Small intestine (tissue), 7 donors: ENCODE results near the gene PLXNC1. TPM values are rescaled to one million over a fixed set of nuclear protein-coding genes. Genes with fewer than 3 reads are reported as not detected.

Experiments
- DNase-seq, 2 donors: peaks; one replicate each; pipeline versions ENCODE4 v3.0.0 to v3.0.0-alpha.2; 2013
- FAIRE-seq: peaks from 2 replicates; lab custom pipeline; 2012; peaks lifted over from hg19 to GRCh38; lab: Jason Lieb, UNC
- H3K27ac ChIP-seq, 3 donors: one replicate each; pipeline ENCODE4 v1.5.1; 2013; ENCODE audit warnings: low read length in 2 of 3, mild to moderate bottlenecking in 2 of 3, control low read depth in 1 of 3, inconsistent platforms in 1 of 3, low read depth in 1 of 3, moderate library complexity in 1 of 3
- H3K27me3 ChIP-seq, 3 donors: one replicate each; pipeline ENCODE4 v1.6.1; 2013; ENCODE audit warnings: low read length in 3 of 3, inconsistent platforms in 1 of 3; ENCODE audit not compliant: control insufficient read depth in 3 of 3, insufficient read depth in 3 of 3
- H3K36me3 ChIP-seq, 3 donors: one replicate each; pipeline ENCODE4 v1.6.1; 2013; ENCODE audit warnings: low read length in 3 of 3, inconsistent platforms in 1 of 3, low read depth in 1 of 3, mild to moderate bottlenecking in 1 of 3, moderate library complexity in 1 of 3; ENCODE audit not compliant: control insufficient read depth in 3 of 3, insufficient read depth in 2 of 3
- H3K4me1 ChIP-seq, 3 donors: one replicate each; pipeline ENCODE4 v1.6.1; 2013; ENCODE audit warnings: low read length in 2 of 3, inconsistent platforms in 1 of 3, low read depth in 1 of 3, mild to moderate bottlenecking in 1 of 3, moderate library complexity in 1 of 3; ENCODE audit not compliant: control insufficient read depth in 3 of 3, insufficient read depth in 2 of 3
- H3K4me3 ChIP-seq, 3 donors: one replicate each; pipeline ENCODE4 v1.5.1; 2013; ENCODE audit warnings: low read length in 3 of 3, control low read depth in 1 of 3, inconsistent platforms in 1 of 3, low read depth in 1 of 3, mild to moderate bottlenecking in 1 of 3, moderate library complexity in 1 of 3
- H3K9me3 ChIP-seq, 2 donors: one replicate each; pipeline ENCODE4 v1.6.1; 2013; ENCODE audit warnings: low read depth in 1 of 2, low read length in 1 of 2; ENCODE audit not compliant: control insufficient read depth in 2 of 2, insufficient read depth in 1 of 2
- WGBS, 3 donors: extraction: QIAGEN DNeasy Blood & Tissue Kit; methylation state at CpG; one replicate each; pipeline ENCODE4 v1.1.7; 2013; 5-methylcytosine and 5-hydroxymethylcytosine counted together
- polyA plus RNA-seq, 4 donors: library from polyadenylated mRNA; stranded (reverse) in 3 of 4; unstranded in 1 of 4; fragments of 200-250 nt in 3 of 4; fragments of 120-200 nt in 1 of 4; gene quantifications; one replicate each; pipeline versions ENCODE4 v1.2.1 to v1.2.3, GENCODE V29; 2013
- donor health status: healthy with polysubstance abuse.
- donor health status: control.
- donor health status: control.
- donor health status: Bipolar disorder and iron deficiency.
- donor health status: healthy.

Gene PLXNC1
- polyA plus RNA-seq, 4 donors = 0.22 to 20.5 (median 1.2) TPM

GRCh38 chr12:94223842-94224241 is 75.5 kb downstream of the PLXNC1 start:
- H3K27me3 ChIP-seq = no peaks in the 10 kb centered on the region
- FAIRE-seq (no peak), DNase-seq (no peak)
- H3K27ac ChIP-seq = no peak overlapping the region
- peaks cover 0 to 32% (median 0%) of the 10 kb centered on the region in 3 donors for H3K36me3 ChIP-seq
- no peaks in the 10 kb centered on the region for H3K4me1 ChIP-seq
- 89 to 90% (median 90%) methylated on average over 7 of the region's 7 CpGs for WGBS, 3 donors
- no peak overlapping the region for H3K4me3 ChIP-seq
- no peaks in the 10 kb centered on the region for H3K9me3 ChIP-seq

GRCh38 chr12:94225506-94225905 is 77.1 kb downstream of the PLXNC1 start:
- Histone ChIP-seq H3K27me3 (no peaks in the 10 kb centered on the region), H3K9me3 (no peaks in the 10 kb centered on the region), H3K4me1 (no peaks in the 10 kb centered on the region), H3K4me3 (no peak overlapping the region), H3K27ac (no peak overlapping the region), H3K36me3 (peaks cover 0 to 29% (median 0%) of the 10 kb centered on the region in 3 donors)
- FAIRE-seq (no peak), DNase-seq (no peak)
- WGBS, 3 donors = 95 to 96% (median 95%) methylated on average over 9 of the region's 9 CpGs

- Histone ChIP-seq H3K4me3 (no peak overlapping the region), H3K9me3 (no peaks in the 10 kb centered on the region), H3K36me3 (peaks cover 0 to 25% (median 0%) of the 10 kb centered on the region in 3 donors), H3K4me1 (no peaks in the 10 kb centered on the region), H3K27me3 (no peaks in the 10 kb centered on the region), H3K27ac (no peak overlapping the region)
- FAIRE-seq (no peak), DNase-seq (no peak)
- 75 to 87% (median 80%) methylated on average over 5 of the region's 5 CpGs for WGBS, 3 donors
These were observed 77.7 kb downstream of the PLXNC1 start for GRCh38 chr12:94225947-94226630.

GRCh38 chr12:94227066-94227465 is 78.7 kb downstream of the PLXNC1 start:
- Histone ChIP-seq H3K27ac (no peak overlapping the region), H3K4me3 (no peak overlapping the region), H3K4me1 (no peaks in the 10 kb centered on the region), H3K9me3 (no peaks in the 10 kb centered on the region), H3K27me3 (no peaks in the 10 kb centered on the region), H3K36me3 (peaks cover 0 to 25% (median 0%) of the 10 kb centered on the region in 3 donors)
- 90 to 94% (median 93%) methylated on average over 2 of the region's 2 CpGs for WGBS, 3 donors
- no peak for DNase-seq
- no peak for FAIRE-seq

GRCh38 chr12:94228488-94228907 is 80.1 kb downstream of the PLXNC1 start:
- H3K36me3 ChIP-seq = peaks cover 0 to 30% (median 0%) of the 10 kb centered on the region in 3 donors
- FAIRE-seq (no peak), DNase-seq (no peak)
- no peaks in the 10 kb centered on the region for H3K9me3 ChIP-seq
- no peaks in the 10 kb centered on the region for H3K4me1 ChIP-seq
- WGBS, 3 donors = 87 to 90% (median 88%) methylated on average over 8 of the region's 8 CpGs
- no peak overlapping the region for H3K4me3 ChIP-seq
- H3K27ac ChIP-seq = no peak overlapping the region
- no peaks in the 10 kb centered on the region for H3K27me3 ChIP-seq

DNA sequence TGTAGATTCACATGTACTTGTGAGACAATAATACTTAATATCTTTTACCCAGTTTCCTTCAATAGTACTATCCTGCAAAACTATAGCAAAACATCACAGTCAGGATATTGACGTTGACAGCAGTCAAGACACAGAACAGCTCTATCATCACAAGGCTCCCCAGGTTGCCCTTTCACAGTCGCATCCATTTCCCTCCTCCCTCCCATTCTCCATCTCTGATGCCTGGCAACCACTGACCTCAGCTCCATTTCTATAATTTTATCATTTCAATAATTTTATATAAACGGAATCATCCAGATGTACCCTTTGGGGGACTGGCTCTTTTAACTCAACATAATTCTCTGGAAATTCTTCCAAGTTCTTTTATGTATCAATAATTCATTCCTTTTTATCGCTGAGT is 81.5 kb downstream of the PLXNC1 start:
- Histone ChIP-seq H3K27me3 (no peaks in the 10 kb centered on the region), H3K9me3 (no peaks in the 10 kb centered on the region), H3K4me3 (no peak overlapping the region), H3K4me1 (no peaks in the 10 kb centered on the region), H3K36me3 (peaks cover 0 to 20% (median 0%) of the 10 kb centered on the region in 3 donors), H3K27ac (no peak overlapping the region)
- FAIRE-seq (no peak), DNase-seq (no peak)
- WGBS, 3 donors = 80 to 89% (median 88%) methylated on average over 4 of the region's 4 CpGs

- WGBS, 3 donors = 57 to 63% (median 62%) methylated on average over 2 of the region's 2 CpGs
- H3K27ac ChIP-seq = no peak overlapping the region
- H3K4me1 ChIP-seq = no peaks in the 10 kb centered on the region
- no peak for DNase-seq
- FAIRE-seq = no peak
- H3K4me3 ChIP-seq = no peak overlapping the region
- no peaks in the 10 kb centered on the region for H3K27me3 ChIP-seq
- peaks cover 0 to 17% (median 0%) of the 10 kb centered on the region in 3 donors for H3K36me3 ChIP-seq
- no peaks in the 10 kb centered on the region for H3K9me3 ChIP-seq
These were observed 82.1 kb downstream of the PLXNC1 start for GRCh38 chr12:94230357-94230905.

GRCh38 chr12:94231709-94232108 is 83.3 kb downstream of the PLXNC1 start:
- 71 to 82% (median 79%) methylated on average over 3 of the region's 3 CpGs for WGBS, 3 donors
- H3K4me1 ChIP-seq = no peaks in the 10 kb centered on the region
- FAIRE-seq = no peak

More at GRCh38 chr12:94231709-94232108, 83.3 kb downstream of the PLXNC1 start:
- Histone ChIP-seq H3K9me3 (no peaks in the 10 kb centered on the region), H3K36me3 (peaks cover 0 to 8% (median 0%) of the 10 kb centered on the region in 3 donors), H3K27me3 (no peaks in the 10 kb centered on the region), H3K27ac (no peak overlapping the region), H3K4me3 (no peak overlapping the region)
- no peak for DNase-seq
